Right hindlimb (tissue), 1 donor: ENCODE measurements around the gene MAP2K5.

ENCODE experiments used
- DNase-seq: peaks from one replicate; pipeline ENCODE4 v3.0.0-alpha.2; 2018

Gene MAP2K5

GRCh38 chr15:67827562-67828277 lies 285.2 kb downstream of the MAP2K5 start:
- DNase-seq = no peak

- DNase-seq = no peak
Measured at GRCh38 chr15:67828278-67828968, 285.9 kb downstream of the MAP2K5 start.

GRCh38 chr15:67828969-67829646 lies 286.6 kb downstream of the MAP2K5 start:
- DNase-seq = no peak

- DNase-seq = no peak
Measured at GRCh38 chr15:67829647-67830504, 287.4 kb downstream of the MAP2K5 start.

GRCh38 chr15:67831363-67831762 lies 288.9 kb downstream of the MAP2K5 start:
- DNase-seq = no peak

GRCh38 chr15:67832031-67832551 lies 289.6 kb downstream of the MAP2K5 start:
- DNase-seq = no peak

- DNase-seq = no peak
Measured at GRCh38 chr15:67832897-67833709, 290.6 kb downstream of the MAP2K5 start.

GRCh38 chr15:67833710-67834511 lies 291.4 kb downstream of the MAP2K5 start:
- peak; percentile 68 for DNase-seq

- DNase-seq = no peak
Measured at GRCh38 chr15:67834581-67835296, 292.2 kb downstream of the MAP2K5 start.

- DNase-seq = no peak
Measured at GRCh38 chr15:67835297-67836133, 293.0 kb downstream of the MAP2K5 start.

- no peak for DNase-seq
Measured at GRCh38 chr15:67836134-67836455, 293.6 kb downstream of the MAP2K5 start.

- peak; percentile 61 for DNase-seq
Measured at GRCh38 chr15:67836477-67836876, 294.0 kb downstream of the MAP2K5 start.

GRCh38 chr15:67836955-67837354 lies 294.5 kb downstream of the MAP2K5 start:
- no peak for DNase-seq

GRCh38 chr15:67838789-67839332 lies 296.4 kb downstream of the MAP2K5 start:
- DNase-seq = peak; percentile 63

- peak; percentile 53 for DNase-seq
Measured at GRCh38 chr15:67839499-67839928, 297.0 kb downstream of the MAP2K5 start.

GRCh38 chr15:67839929-67840748 lies 297.6 kb downstream of the MAP2K5 start, which contains the start of gene RNU6-1:
Gene RNU6-1 (minus strand): TSS chr15:67840045.
- peak; percentile 97 for DNase-seq

- peak; percentile 66 for DNase-seq
Measured at GRCh38 chr15:67840749-67841512, 298.4 kb downstream of the MAP2K5 start.
